Measurements from ENCODE around the gene GRIN2A. TPM values are rescaled to one million over a fixed set of nuclear protein-coding genes. Genes with fewer than 3 reads are reported as not detected.

The GRIN2A gene
- total and polyA plus RNA-seq, 12 donors, result 0.07 to 1.2 (median 0.32) TPM; not detected in 2

DNA sequence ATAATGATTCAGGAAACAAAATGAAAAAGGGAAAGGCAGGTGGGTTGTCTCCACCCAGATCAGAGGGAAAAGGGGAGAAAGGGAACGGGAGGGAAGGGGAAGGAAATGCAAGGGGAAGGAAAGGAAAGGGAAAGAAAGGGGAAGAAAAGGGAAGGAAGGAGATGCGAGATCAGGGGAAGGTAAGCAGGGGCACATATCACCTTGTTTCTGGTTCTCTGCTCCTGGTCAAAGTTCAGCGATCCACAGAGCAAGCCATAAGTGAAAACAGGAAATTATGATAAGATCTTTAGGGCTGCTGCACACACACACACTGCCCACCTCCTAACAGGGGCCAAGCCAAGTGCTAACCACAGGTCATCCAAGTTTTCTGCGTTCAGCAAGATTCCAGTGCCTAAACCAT lies 37.5 kb upstream of the GRIN2A start:
- Histone ChIP-seq H3K9me3 (replicated peaks in 1 of 3) (no peaks in the 10 kb centered on the region), H3K36me3 (replicated peaks in 1 of 2) (no peaks in the 10 kb centered on the region), H3K4me1 (replicated peaks in 1 of 2) (no peaks in the 10 kb centered on the region), H3K4me3 (no peak overlapping the region), H3K27me3 (no peaks in the 10 kb centered on the region), H3K27ac (no peak overlapping the region)
- WGBS, 4 donors, result 26 to 40% (median 38%) methylated on average over 4 of the region's 4 CpGs
- no peak for DNase-seq
- intact Hi-C loops (cut with DNase I), result no loop called here
- TF ChIP-seq, protein P1, sequence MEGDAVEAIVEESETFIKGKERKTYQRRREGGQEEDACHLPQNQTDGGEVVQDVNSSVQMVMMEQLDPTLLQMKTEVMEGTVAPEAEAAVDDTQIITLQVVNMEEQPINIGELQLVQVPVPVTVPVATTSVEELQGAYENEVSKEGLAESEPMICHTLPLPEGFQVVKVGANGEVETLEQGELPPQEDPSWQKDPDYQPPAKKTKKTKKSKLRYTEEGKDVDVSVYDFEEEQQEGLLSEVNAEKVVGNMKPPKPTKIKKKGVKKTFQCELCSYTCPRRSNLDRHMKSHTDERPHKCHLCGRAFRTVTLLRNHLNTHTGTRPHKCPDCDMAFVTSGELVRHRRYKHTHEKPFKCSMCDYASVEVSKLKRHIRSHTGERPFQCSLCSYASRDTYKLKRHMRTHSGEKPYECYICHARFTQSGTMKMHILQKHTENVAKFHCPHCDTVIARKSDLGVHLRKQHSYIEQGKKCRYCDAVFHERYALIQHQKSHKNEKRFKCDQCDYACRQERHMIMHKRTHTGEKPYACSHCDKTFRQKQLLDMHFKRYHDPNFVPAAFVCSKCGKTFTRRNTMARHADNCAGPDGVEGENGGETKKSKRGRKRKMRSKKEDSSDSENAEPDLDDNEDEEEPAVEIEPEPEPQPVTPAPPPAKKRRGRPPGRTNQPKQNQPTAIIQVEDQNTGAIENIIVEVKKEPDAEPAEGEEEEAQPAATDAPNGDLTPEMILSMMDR (IDR thresholded peaks at IDR 0.05), result no peak
- no peak for TF ChIP-seq POLR2A (IDR thresholded peaks at IDR 0.05)

DNA sequence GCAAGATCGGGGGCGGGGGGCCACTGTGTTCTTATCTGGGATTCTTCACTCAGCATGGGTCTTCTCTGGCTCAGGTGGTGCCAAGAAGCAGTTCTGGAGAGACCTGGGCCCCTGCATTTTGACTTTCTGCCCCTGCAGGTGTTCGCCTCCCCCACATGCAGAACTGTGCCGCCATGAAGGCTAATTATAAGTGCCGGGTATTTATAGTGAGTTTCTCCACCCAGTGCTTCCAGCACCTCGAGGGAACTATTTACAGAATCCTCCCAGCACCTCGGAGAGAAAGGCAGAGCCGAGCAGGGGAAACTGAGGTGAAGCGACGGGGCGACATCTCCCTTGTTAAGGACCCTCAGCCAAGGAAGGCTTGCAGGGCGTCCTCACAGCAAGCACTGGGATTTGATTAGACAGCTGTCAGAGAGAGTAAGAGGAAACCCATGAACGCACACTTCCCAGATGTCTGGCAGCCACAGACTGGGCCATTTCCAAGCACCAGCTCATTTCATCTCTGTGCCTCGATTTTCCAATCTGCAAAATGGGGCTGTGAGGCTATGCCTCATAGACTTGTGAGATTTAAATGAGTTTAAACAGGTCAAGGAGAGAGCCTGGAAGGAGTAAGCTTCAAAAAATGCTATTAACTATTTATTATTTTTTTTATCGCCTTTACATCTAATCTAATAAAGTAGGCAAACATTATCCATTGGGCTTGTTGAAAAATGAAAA lies 36.4 kb upstream of the GRIN2A start:
- Histone ChIP-seq H3K36me3 (replicated peaks in 1 of 2) (no peaks in the 10 kb centered on the region), H3K27ac (no peak overlapping the region), H3K27me3 (no peaks in the 10 kb centered on the region), H3K9me3 (replicated peaks in 1 of 3) (no peaks in the 10 kb centered on the region), H3K4me1 (replicated peaks in 1 of 2) (no peaks in the 10 kb centered on the region), H3K4me3 (no peak overlapping the region)
- intact Hi-C loops (cut with DNase I), result no loop called here
- no peak for TF ChIP-seq POLR2A (IDR thresholded peaks at IDR 0.05)
- TF ChIP-seq, protein P1 (IDR thresholded peaks at IDR 0.05), result no peak
- 61 to 69% (median 65%) methylated on average over 13 to 15 of the region's 15 CpGs for WGBS, 4 donors
- no peak for DNase-seq

DNA sequence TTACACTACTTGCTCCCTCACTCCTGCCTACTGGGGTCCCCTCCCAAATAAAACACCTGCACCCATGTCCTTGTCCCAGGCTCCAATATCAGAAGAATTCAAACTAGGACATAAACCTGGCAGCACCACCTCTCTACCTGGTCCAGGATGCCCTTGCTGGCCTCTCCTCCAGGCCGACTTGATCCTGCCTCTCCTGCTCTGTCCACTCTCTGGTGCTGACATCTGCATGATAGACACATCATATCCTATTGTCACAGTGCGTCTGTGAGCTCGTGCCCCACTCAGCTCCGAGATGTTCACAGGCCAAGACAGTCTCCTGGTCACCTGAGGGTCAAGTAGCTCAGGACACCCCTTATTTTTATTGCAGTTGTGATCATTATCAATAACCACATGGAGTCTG lies 31.5 kb upstream of the GRIN2A start:
- Histone ChIP-seq H3K4me3 (no peak overlapping the region), H3K27ac (no peak overlapping the region), H3K27me3 (no peaks in the 10 kb centered on the region), H3K9me3 (replicated peaks in 1 of 3) (no peaks in the 10 kb centered on the region), H3K36me3 (replicated peaks in 1 of 2) (no peaks in the 10 kb centered on the region), H3K4me1 (replicated peaks in 1 of 2) (no peaks in the 10 kb centered on the region)
- TF ChIP-seq, protein P1 (IDR thresholded peaks at IDR 0.05), result no peak
- no peak for TF ChIP-seq POLR2A (IDR thresholded peaks at IDR 0.05)
- WGBS, 4 donors, result 58 to 81% (median 73%) methylated on average over 4 of the region's 4 CpGs
- intact Hi-C loops (cut with DNase I), result no loop called here
- no peak for DNase-seq

DNA sequence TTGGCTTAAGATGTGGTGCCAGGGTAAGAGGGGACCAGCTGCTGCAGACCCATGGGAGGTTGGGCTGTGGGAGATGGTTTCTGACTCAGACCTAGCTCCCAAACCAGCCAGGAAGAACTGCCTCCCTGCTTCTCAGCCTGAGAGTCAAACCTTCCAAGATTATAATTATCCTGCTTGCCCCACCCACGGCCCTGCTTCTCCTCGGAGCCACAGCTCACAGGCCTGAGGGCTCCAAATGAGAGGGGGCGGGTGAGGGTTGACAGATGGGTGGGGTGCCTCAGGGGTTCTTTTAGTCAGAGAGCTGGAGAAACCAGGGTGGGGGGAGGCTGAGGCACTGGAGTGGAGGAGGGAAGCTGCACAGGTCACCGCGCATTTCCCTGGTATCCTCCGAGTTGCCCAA lies 28.7 kb upstream of the GRIN2A start:
- TF ChIP-seq, protein P1 (IDR thresholded peaks at IDR 0.05), result no peak
- no peak for TF ChIP-seq POLR2A (IDR thresholded peaks at IDR 0.05)
- intact Hi-C loops (cut with DNase I), result no loop called here
- Histone ChIP-seq H3K9me3 (replicated peaks in 1 of 3) (no peaks in the 10 kb centered on the region), H3K36me3 (replicated peaks in 1 of 2) (no peaks in the 10 kb centered on the region), H3K27ac (no peak overlapping the region), H3K4me3 (no peak overlapping the region), H3K27me3 (no peaks in the 10 kb centered on the region), H3K4me1 (replicated peaks in 1 of 2) (no peaks in the 10 kb centered on the region)
- DNase-seq, result no peak
- 30 to 52% (median 42%) methylated on average over 4 to 6 of the region's 6 CpGs for WGBS, 4 donors

Data from adrenal gland (tissue), 12 donors.